HL-60 (cell line): ENCODE data around the gene BCDIN3D.

Source experiments
- POLR2AphosphoS5 ChIP-seq: IDR thresholded peaks from 2 replicates; pipeline ENCODE4 v1.6.1; 2012; ENCODE audit warnings: low read depth
- TF ChIP-seq, protein P1 (sequence below): IDR thresholded peaks from one replicate; pipeline ENCODE4 v1.5.1; 2011; ENCODE audit warnings: low read length, control low read depth, inconsistent platforms; ENCODE audit not compliant: insufficient read depth

DNA sequence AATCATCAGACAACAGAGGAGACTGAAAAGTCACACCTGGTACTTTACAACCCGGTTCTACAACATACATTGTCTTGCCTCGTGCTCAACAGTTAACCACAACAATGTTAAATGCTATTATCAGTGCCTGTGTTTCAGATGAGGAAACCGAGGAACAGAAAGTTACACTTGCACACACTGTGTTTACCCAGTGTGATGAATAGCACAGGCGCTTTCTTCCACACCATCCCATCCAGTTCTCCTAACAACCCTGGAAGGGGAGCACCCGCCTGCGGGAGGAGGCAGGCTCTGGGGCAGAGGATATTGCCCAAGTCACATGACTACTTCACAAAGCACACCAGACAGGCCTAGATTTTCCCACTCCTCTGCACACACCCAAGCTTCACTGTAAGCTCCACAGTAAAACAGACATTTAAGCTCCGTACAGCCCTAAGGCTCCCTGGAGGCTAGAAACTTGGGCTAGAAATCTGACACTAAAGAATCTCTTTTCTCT, 36.5 kb downstream of the BCDIN3D start:
- TF ChIP-seq POLR2AphosphoS5: no peak
- TF ChIP-seq, protein P1, sequence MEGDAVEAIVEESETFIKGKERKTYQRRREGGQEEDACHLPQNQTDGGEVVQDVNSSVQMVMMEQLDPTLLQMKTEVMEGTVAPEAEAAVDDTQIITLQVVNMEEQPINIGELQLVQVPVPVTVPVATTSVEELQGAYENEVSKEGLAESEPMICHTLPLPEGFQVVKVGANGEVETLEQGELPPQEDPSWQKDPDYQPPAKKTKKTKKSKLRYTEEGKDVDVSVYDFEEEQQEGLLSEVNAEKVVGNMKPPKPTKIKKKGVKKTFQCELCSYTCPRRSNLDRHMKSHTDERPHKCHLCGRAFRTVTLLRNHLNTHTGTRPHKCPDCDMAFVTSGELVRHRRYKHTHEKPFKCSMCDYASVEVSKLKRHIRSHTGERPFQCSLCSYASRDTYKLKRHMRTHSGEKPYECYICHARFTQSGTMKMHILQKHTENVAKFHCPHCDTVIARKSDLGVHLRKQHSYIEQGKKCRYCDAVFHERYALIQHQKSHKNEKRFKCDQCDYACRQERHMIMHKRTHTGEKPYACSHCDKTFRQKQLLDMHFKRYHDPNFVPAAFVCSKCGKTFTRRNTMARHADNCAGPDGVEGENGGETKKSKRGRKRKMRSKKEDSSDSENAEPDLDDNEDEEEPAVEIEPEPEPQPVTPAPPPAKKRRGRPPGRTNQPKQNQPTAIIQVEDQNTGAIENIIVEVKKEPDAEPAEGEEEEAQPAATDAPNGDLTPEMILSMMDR: no peak
